Testis (tissue), 3 donors: ENCODE data around the gene CFL1. TPM values are rescaled to one million over a fixed set of nuclear protein-coding genes. Genes with fewer than 3 reads are reported as not detected.

Source experiments
- DNase-seq: peaks from one replicate; pipeline ENCODE4 v3.0.0-alpha.2; 2019
- H3K27ac ChIP-seq, 2 donors: fragments of 200-600 bp; sonication (generic); one replicate each; pipeline ENCODE4 v1.5.1; 2019
- H3K27me3 ChIP-seq: fragments of 200-600 bp; sonication (generic); one replicate; pipeline ENCODE4 v1.5.1; 2019
- H3K36me3 ChIP-seq: fragments of 200-600 bp; sonication (generic); one replicate; pipeline ENCODE4 v1.5.1; 2017; ENCODE audit warnings: low read depth; ENCODE audit errors: missing control alignments
- H3K4me1 ChIP-seq: fragments of 200-600 bp; sonication (generic); one replicate; pipeline ENCODE4 v1.5.1; 2019
- H3K4me3 ChIP-seq, 2 donors: fragments of 200-600 bp; sonication (generic); one replicate each; pipeline ENCODE4 v1.5.1; 2017 to 2019
- H3K9me3 ChIP-seq: fragments of 200-600 bp; sonication (generic); one replicate; pipeline ENCODE4 v1.5.1; 2017
- POLR2A ChIP-seq: fragments of 450-650 bp; IDR thresholded peaks from one replicate; pipeline ENCODE4 v1.6.1; 2017; ENCODE audit warnings: antibody characterized with exemption, mild to moderate bottlenecking, moderate library complexity
- WGBS, 2 donors: methylation state at CpG; one replicate each; pipeline ENCODE4 v1.1.5; 2018; 5-methylcytosine and 5-hydroxymethylcytosine counted together
- intact Hi-C: fragments of 100-400 bp; cut with DNase I; formaldehyde crosslinking; loops from one replicate; pipeline ENCODE4 v1.15.1; 2023; ENCODE audit warnings: low total_unique reads
- polyA plus RNA-seq: library from polyadenylated mRNA; stranded (reverse); fragments of 350-450 nt; fragmentation: Illumina TruSeq; extraction: RNeasy Lipid Tissue Mini Kit (QIAGEN cat#74804); gene quantifications from one replicate; pipeline ENCODE4 v1.2.3, GENCODE V29; 2014; ENCODE audit warnings: low read depth, low replicate concordance; ENCODE audit not compliant: insufficient read depth
- total RNA-seq, 2 donors: library from RNA; depleted of rRNA; stranded (reverse); fragments of >200 nt; gene quantifications; one replicate each; pipeline ENCODE4 v1.2.3, GENCODE V29; 2016
- TF ChIP-seq, protein P1 (sequence below), 3 experiments: fragments of 450-650 bp in 2 of 3; fragments of 200-600 bp in 1 of 3; sonication (generic) in 1 of 3; IDR thresholded peaks; one replicate each; pipeline ENCODE4 v1.5.1; 2016 to 2019; ENCODE audit warnings: antibody characterized with exemption in 3 of 3, mild to moderate bottlenecking in 2 of 3, moderate library complexity in 1 of 3

Gene CFL1
- total and polyA plus RNA-seq, 3 donors from 2014 or later = 522 to 647 (median 570) TPM

DNA sequence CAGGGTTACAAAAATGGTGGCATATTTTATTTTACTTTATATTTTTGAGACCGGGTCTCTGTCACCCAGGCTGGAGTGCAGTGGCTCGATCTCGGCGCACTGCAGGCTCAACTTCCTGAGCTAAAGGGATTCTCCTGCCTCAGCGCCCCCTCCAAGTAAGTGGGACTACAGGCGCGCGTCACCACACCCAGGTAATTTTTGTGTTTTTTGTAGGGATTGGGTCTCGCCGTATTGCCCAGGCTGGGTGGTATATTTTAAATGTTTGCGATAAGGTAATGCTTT is 42.9 kb upstream of the CFL1 start:
- intact Hi-C loops = no loop called here
- H3K4me3 ChIP-seq = peak overlapping the region; percentile 43 to 52
- 64 to 70% methylated on average over 11 of the region's 11 CpGs for WGBS, 2 donors

DNA sequence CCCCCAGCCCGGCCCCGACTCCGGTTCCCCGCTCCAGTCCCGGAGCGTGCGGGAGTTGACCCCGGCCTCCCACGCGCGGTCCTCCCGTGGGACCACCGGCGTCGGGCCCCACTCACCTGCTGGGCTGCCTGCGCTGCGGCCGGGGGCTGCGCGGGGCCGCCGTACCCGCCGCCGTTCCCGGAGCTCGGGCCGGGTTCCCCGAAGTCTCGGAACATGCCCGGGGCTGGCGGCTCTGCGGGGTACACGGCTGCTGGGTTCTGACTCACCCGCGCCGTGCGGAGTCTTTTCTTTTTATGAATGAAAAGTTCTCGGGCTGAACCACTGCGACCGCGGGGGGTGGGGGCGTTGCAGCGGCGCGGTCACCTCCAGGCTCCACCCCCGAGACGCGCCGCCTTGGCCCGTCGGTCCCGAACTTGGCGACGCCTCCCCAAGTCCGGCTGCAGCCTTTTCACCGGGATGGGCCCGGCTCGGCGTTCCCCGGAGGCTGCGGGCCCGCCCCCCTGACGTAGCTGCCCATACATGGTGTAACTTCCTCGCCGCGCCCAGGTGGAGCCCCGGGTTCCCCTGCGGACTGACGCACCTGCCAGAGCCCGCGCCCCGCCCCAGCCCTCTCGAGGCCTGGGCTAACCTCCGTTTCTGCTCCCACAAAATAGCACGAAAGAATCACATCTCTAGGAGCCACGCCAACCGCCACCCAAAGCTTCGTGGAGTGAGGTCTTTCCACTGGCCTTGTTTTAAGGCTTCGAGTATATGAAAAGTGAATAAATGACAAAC is 42.3 kb upstream of the CFL1 start, which contains the start of gene FOSL1:
Gene FOSL1 (minus strand): TSS at position 264 of the 774 bp plus-strand sequence. CDS start 49 bp downstream, at position 215.
- no peak within 1 kb of the TSS for H3K27ac ChIP-seq
- WGBS, 2 donors = 5 to 10% methylated on average over 14 to 36 of the region's 80 CpGs
- H3K4me3 ChIP-seq = peak within 1 kb of the TSS; percentile 43 to 52
- peaks cover 8% of the 10 kb centered on the region for H3K4me1 ChIP-seq
- peak; percentile 87 for DNase-seq
- intact Hi-C loops = no loop called here
- no peak for TF ChIP-seq POLR2A
- TF ChIP-seq, protein P1, sequence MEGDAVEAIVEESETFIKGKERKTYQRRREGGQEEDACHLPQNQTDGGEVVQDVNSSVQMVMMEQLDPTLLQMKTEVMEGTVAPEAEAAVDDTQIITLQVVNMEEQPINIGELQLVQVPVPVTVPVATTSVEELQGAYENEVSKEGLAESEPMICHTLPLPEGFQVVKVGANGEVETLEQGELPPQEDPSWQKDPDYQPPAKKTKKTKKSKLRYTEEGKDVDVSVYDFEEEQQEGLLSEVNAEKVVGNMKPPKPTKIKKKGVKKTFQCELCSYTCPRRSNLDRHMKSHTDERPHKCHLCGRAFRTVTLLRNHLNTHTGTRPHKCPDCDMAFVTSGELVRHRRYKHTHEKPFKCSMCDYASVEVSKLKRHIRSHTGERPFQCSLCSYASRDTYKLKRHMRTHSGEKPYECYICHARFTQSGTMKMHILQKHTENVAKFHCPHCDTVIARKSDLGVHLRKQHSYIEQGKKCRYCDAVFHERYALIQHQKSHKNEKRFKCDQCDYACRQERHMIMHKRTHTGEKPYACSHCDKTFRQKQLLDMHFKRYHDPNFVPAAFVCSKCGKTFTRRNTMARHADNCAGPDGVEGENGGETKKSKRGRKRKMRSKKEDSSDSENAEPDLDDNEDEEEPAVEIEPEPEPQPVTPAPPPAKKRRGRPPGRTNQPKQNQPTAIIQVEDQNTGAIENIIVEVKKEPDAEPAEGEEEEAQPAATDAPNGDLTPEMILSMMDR (IDR thresholded peaks at IDR 0.05) = no peak
- no peaks in the 10 kb centered on the region for H3K27me3 ChIP-seq
- no peaks in the 10 kb centered on the region for H3K9me3 ChIP-seq
- H3K36me3 ChIP-seq = no peaks in the 10 kb centered on the region

More for the DNA sequence above, 42.9 kb upstream of the CFL1 start:
- TF ChIP-seq POLR2A = no peak
- Histone ChIP-seq H3K27ac (no peak overlapping the region), H3K27me3 (no peaks in the 10 kb centered on the region), H3K9me3 (no peaks in the 10 kb centered on the region), H3K4me1 (peaks cover 8% of the 10 kb centered on the region), H3K36me3 (no peaks in the 10 kb centered on the region)
- DNase-seq = no peak

DNA sequence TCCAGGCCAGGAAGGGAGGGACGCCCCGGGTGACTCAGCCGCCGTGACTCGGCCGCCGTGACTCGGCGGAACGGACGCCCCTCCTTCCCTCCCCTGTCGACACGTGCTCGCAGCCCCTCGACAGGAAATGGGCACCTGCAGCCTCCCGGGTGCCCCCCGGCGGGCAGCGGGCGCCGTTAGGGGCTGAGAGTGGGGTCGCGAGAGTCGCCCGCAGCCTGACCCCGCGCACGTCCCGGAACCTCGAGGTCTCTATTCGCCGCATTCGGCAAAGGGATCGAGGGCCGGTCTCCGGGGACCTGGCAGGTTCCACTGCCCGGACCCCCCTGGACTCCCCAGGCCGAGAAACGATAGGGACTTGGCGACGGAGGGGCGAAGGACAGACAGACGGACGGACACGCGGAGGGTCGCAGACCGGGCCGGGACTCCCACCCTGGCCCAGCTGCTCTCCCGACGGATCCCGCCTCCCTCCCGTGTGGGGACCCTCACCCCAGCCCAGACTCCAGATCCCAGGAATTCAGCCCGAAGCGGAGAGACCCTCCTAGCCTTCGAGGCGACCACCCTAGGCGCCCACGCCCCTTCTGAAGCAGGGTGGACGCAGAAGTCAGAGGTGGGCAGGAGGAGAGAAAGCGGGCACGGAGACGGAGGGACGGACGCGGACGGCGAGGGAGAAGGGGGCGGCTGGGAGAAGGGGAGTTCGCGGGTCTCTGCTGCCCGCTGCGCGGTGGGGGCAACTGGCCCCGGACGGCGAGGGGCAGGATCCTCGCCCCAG is 41.6 kb upstream of the CFL1 start:
- Histone ChIP-seq H3K27me3 (no peaks in the 10 kb centered on the region), H3K27ac (no peak overlapping the region), H3K9me3 (no peaks in the 10 kb centered on the region), H3K4me3 (peak overlapping the region; percentile 43 to 52), H3K36me3 (no peaks in the 10 kb centered on the region), H3K4me1 (peaks cover 8% of the 10 kb centered on the region)
- 2% methylated on average over 50 of the region's 78 CpGs; no CpG with 5 or more reads in 1 of the 2 donors for WGBS, 2 donors
- no peak for DNase-seq
- intact Hi-C loops = no loop called here
- TF ChIP-seq, protein P1 (IDR thresholded peaks at IDR 0.05) = no peak
- no peak for TF ChIP-seq POLR2A

DNA sequence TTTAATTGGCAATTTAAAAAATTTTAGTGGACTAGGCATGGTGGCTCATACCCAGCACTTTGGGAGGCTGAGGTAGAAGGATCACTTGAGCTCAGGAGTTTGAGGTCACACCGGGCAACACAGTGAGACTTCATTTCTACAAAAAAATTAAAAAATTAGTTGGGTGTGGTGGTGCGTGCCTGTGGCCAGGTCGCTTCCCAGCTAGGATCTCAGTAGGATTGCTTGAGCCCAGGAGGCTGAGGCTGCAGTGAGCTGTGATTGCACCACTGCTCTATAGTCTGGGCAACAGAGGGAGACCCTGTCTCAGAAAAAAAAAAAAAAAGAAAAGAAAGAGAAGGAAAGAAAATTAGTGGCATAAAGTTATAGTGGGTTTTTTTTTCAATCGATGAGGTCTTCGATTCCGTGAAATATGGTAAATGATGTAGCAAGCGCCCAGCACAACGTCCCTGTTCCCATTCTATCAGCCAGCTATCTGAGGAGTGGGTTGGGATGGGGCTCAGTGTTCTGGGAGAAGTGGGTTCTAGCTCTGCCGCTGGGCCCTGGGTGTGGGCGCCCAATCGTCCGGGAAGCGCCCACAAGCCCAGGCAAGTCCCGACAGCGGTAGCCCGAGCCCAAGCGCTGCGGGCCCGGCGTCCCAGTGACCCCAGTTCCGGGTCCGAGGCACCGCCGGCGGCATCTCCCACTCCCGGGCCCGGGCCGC is 40.8 kb upstream of the CFL1 start:
- H3K36me3 ChIP-seq = no peaks in the 10 kb centered on the region
- H3K4me1 ChIP-seq = peaks cover 9% of the 10 kb centered on the region
- no peaks in the 10 kb centered on the region for H3K27me3 ChIP-seq
- intact Hi-C loops = no loop called here
- H3K9me3 ChIP-seq = no peaks in the 10 kb centered on the region
- H3K27ac ChIP-seq = no peak overlapping the region
- H3K4me3 ChIP-seq = peak overlapping the region; percentile 43 to 52
- WGBS, 2 donors = 24 to 56% methylated on average over 9 to 27 of the region's 28 CpGs
- no peak for DNase-seq
- TF ChIP-seq, protein P1 (IDR thresholded peaks at IDR 0.05) = no peak
- no peak for TF ChIP-seq POLR2A

DNA sequence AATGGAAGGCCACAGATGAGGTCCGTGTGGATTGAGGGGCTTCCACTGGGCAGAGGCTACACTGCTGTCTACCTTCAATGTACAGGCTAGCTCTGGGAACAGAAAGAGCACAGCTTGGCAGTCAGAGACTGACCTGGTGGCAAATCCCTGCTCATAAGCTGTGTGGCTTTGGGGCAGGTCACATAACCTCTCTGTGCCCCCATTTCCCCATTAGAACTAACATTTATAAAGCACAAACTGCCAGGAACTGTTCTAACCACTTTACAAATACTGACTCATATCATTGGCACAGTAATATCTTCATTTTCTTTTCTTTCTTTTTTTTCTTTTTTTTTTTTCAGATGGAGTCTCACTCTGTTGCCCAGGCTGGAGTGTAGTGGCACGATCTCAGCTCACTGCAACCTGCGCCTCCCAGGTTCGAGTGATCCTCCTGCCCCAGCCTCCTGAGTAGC is 39.1 kb upstream of the CFL1 start:
- TF ChIP-seq, protein P1 (IDR thresholded peaks at IDR 0.05) = no peak
- H3K4me1 ChIP-seq = peaks cover 26% of the 10 kb centered on the region
- H3K27me3 ChIP-seq = no peaks in the 10 kb centered on the region
- no peak overlapping the region for H3K4me3 ChIP-seq
- 95% methylated on average over 4 of the region's 4 CpGs; no CpG with 5 or more reads in 1 of the 2 donors for WGBS, 2 donors
- no peaks in the 10 kb centered on the region for H3K9me3 ChIP-seq
- H3K27ac ChIP-seq = no peak overlapping the region
- intact Hi-C loops = no loop called here
- no peaks in the 10 kb centered on the region for H3K36me3 ChIP-seq
- DNase-seq = no peak
